ENCODE measurements around the gene MVB12B.

Gene MVB12B

DNA sequence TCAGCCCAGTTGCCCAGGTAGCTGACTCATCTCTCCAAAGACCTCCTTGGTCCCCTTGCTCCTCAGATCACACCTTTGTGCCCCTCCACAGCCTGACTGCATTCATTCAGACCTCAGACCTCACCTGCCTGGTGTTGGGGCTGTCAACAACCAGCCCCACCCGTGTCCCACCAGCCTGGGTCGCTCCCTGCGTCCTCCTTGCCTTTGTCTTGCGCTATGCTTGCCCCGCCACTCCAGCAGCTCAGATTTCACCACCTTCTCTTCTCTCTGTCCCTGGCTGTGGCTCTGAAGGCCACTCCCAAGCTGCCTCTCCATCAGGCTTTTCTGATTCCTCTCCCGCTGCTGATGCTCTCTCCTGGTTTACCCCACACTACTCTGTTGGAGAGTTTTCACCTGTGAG lies 103.5 kb downstream of the MVB12B start:
- DNase-seq (ENCODE audit: low read depth): no peak

GRCh38 chr9:126431077-126431742 lies 104.6 kb downstream of the MVB12B start:
- DNase-seq (ENCODE audit: low read depth): no peak

- DNase-seq (ENCODE audit: low read depth): no peak
Measured at GRCh38 chr9:126432659-126433058, 106.0 kb downstream of the MVB12B start.

DNA sequence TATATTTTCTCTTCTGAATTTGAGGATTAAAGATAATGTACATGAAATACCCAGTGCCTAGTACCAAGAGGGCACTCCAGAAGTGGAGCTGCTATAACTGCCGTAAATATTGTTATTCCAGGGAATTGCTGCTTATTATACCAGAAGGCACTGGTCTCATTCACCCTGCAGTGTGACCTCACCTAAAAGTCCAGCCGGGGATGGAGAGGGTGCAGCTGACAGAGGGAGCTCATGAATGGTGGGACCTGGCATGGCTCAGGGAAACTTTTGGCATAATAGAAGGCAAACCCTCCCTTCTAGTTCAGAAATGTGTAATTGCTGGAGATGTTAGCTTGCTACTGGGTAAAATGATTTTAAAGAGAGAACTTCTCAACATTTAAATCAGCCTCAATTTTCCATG lies 108.5 kb downstream of the MVB12B start:
- DNase-seq (ENCODE audit: low read depth): no peak

- no peak for DNase-seq (ENCODE audit: low read depth)
Measured at GRCh38 chr9:126435626-126436025, 109.0 kb downstream of the MVB12B start.

DNA sequence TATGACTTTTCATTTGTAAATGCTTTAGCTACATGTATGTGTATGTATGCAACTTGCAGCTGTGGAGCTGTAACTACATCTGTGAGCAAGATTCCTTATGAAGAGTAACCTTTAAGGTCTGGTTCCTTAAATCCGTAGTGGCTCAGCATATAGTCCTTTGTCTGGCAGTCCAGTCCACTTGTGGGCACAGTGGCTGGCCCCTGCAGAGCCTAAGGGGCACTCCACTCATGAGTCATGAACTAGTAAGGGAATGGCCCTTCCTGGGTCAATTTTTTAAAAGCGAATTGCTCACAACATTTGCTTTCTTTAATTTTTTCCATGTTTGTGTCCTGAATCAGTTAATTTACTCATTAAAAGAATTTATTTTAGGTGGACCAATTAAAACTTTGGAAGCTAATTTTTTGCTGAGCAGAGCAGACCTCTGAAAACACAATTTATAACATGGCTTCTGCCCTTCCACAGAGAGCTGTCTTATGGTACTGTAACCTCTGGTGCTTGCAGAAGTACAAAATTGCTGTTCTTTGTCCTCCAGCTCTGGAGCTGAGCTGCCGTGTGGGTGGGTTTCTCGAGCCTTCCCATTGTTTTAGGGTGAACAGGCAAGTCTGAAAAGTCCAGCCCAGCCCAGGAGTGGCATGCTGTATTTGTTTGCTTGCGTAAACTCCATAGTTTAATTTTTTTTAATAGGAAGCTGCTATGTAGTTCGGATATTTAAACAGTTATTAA lies 110.1 kb downstream of the MVB12B start:
- no peak for DNase-seq (ENCODE audit: low read depth)

- no peak for DNase-seq (ENCODE audit: low read depth)
Measured at GRCh38 chr9:126437268-126437666, 110.6 kb downstream of the MVB12B start.

DNA sequence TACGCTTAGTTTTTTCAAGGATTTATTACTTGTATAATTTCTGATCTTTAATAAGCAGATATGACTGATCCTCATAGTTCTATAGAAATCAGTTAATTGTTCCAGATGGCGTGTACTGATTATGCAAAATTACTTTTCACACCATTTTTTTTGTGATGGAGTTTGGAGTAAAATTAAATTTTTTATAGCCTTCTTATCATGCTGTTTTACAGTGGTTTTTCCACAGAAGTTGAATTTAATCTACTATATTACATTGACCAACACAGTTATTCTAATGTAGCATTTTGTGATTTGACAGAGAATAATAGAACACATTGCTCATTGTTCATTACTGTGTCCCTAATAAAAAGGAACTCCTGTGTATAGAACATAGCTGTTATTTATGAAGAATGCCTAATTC lies 111.1 kb downstream of the MVB12B start:
- DNase-seq (ENCODE audit: low read depth): no peak

GRCh38 chr9:126438741-126439401 lies 112.2 kb downstream of the MVB12B start:
- no peak for DNase-seq (ENCODE audit: low read depth)

DNA sequence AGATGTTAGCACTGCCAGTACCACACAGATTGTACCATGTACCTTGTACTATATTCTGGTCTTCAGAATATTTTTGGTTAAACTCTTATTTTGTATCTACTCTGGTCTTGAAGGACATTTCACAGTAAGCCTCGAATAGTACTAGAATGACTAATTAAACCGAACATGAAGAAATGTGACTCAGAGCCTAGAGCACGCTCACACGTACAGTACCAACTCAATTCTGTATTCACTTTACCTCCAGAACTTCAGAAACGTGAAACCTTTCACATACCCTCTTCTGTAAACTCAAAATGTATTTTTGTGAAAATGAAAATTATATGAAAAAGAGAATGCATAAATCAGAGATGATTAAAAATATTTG lies 112.8 kb downstream of the MVB12B start:
- peak; percentile 77 for DNase-seq (ENCODE audit: low read depth)

- DNase-seq (ENCODE audit: low read depth): no peak
Measured at GRCh38 chr9:126439883-126440653, 113.4 kb downstream of the MVB12B start.

GRCh38 chr9:126440940-126441339 lies 114.3 kb downstream of the MVB12B start:
- no peak for DNase-seq (ENCODE audit: low read depth)

DNA sequence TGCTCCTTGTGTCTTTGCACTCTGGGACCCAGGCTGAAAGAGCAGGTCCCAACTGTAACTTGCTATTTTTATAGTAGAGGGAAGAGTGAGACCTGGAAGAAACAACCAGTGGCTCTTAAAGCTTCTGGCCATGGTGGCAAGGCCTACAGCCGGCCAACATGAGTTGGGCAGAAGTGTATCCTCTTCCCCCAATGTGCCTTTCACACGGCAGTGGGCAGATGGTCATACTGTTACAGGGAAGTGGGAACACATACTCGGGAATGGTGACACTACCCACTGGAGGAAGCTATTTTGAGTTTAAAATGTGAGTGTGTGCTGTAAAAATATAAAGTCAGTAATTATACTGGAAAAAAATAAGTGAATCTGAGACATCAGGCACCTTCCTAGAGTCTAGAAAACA lies 116.0 kb downstream of the MVB12B start:
- DNase-seq (ENCODE audit: low read depth): no peak

GRCh38 chr9:126443144-126443543 lies 116.5 kb downstream of the MVB12B start:
- DNase-seq (ENCODE audit: low read depth): no peak

DNA sequence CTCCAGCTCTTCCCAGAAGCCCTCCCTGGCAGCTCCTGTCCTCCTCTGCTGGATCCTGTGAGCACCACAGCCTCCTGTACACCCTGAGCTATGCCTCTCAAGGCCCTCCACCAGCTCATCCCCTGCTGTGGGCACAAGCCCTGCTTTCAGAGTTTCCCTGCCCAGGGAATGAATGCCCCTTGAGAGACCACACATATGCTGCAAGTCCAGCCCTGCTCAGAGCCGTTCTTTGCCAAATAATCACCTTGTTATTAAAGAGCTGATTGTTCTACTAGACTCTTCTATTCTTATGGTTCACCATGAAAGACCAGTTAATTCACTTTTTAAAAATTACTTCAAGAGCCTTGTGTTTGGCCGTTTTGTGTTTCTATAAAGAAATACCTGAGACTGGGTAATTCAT lies 121.5 kb downstream of the MVB12B start:
- no peak for DNase-seq (ENCODE audit: low read depth)

DNA sequence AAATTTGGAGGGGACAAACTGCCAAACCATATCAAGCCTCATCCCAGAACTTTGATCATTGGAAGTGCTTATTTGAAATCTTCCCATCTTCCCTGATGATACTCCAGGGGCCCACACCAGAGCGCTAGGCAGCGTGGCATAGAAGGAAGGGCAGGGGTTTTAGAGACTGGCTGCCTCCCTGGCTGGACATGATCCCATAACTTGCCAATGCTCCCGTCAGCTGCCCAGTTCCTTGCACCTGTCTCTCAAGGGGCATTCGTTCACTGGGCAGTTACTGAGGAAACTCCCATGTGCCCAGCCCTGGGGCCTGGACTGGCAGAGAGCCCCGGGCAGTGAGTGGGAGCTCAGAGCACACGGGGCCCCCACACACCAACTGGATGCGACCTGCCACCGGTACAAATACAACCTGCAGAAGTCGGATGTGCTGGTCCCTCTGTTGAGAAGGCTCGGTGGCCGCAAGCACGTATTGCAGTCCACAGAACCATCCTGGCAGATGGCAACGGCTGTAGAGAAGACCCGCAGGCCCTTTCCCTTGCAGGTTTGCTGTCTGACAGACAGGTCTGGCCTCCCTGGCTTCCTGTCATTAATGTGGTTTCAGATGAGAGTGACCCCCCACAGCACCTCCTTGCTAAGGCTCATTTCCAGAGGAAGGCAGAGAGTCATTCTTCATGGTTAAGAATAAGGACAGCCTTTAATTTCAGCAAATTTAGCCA lies 122.4 kb downstream of the MVB12B start:
- no peak for DNase-seq (ENCODE audit: low read depth)

DNA sequence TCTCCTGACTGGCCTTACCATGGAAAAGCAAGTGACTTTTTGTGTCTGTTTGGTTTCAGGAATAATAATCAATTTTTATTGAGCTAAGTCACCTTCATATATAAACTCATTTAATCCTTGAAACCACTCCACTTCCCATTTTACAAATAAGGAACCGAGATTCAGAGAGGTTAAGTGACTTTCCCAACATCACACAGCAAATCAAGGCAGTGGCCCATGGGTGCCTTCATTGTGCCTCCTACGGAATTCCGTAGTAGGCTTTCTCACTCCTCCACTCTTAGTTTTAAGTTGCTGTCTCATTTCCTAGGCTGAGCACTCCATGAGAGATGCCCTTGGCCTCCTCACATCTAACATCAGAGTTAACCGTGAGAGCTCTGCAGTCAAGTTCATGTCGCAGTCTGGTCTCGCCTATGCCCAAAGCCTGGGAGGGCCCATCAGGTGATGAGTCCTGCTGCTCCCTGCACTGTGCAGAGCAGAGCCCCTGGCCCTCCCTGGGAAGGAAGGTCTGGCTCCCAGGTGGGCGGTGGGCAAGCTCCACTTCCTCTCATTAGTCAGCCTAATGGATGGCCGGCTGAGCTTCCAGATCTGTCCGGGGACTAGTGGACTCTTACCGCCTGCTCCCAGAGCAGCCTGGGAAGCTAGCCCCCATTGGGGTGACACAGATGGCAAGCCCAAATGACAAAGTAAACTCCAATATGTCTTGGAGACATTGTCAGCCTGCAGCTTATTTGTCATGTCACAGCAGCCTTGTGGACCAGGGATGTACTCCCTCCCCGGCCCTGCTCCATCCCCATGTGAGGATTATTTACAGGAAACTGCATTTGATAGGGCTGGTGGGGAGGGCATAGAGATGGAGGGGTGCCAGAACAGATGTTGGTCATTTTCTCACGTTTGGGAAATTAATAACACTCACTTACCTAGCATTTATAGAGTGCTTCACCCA lies 123.4 kb downstream of the MVB12B start:
- no peak for DNase-seq (ENCODE audit: low read depth)

GRCh38 chr9:126450668-126451205 lies 124.1 kb downstream of the MVB12B start:
- no peak for DNase-seq (ENCODE audit: low read depth)

GRCh38 chr9:126451316-126451885 lies 124.8 kb downstream of the MVB12B start:
- no peak for DNase-seq (ENCODE audit: low read depth)

DNA sequence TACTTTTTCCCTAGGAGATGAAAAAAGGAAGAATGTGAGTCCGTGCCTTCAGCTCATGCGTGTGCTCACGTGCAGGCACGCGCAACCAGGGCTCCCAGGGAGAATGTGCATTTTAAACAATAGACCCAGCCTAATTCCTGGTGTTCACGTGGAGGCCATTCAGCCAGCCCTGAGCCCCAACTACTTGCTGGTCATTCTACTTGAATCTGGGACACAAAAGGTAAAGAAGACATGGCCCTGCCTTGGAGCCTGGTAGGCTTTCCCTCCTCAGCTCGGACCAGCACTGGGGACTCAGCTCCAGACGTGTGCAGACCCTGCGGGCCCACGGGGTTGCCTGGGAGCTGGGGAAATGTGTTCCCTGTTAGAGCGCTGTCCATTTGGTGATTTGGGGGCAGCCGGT lies 125.5 kb downstream of the MVB12B start:
- DNase-seq (ENCODE audit: low read depth): no peak

Measured in amniotic epithelial cell (primary cell).